Activated naive CD4-positive, alpha-beta T cell treated with anti-CD3 and anti-CD28 coated beads, Interleukin-2, amount 50 U/mL, for 16 hours (primary cell): Measurements from ENCODE around the gene SPEG.
"Not testable (repeated sequence)": the region's sequence is repeated elsewhere in the genome, so short reads cannot be mapped to it uniquely, and the experiment has no call there.

Experiments
- DNase-seq: peaks from one replicate; pipeline ENCODE4 v3.0.0-alpha.2; 2020

SPEG gene

DNA sequence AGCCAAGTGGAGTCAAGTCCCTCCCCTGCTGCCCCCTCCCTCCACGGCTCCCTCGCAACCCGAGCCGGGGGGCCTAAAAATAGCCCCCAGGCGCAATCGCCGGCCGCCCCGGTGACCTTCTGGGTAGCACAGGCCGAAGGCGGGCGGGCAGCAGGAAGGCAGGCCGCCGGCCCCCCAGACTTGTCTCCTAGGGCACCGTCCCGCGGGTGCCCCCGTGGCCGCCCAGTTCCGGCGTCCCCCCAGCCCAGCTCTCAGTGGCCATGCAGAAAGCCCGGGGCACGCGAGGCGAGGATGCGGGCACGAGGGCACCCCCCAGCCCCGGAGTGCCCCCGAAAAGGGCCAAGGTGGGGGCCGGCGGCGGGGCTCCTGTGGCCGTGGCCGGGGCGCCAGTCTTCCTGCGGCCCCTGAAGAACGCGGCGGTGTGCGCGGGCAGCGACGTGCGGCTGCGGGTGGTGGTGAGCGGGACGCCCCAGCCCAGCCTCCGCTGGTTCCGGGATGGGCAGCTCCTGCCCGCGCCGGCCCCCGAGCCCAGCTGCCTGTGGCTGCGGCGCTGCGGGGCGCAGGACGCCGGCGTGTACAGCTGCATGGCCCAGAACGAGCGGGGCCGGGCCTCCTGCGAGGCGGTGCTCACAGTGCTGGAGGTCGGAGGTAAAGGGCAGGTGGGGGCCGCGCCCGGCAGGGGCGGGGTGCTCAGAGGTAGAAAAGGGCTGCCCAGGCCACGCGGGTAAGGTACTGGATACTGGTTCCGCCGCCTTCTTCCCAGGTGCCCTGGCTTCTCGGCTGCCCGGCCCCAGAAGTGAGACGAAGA is at the start of gene SPEG:
Gene SPEG, plus strand, starts transcription at position 126 of the 808 bp plus-strand sequence. Its CDS starts 135 bp downstream, at position 261.
- no peak for DNase-seq

DNA sequence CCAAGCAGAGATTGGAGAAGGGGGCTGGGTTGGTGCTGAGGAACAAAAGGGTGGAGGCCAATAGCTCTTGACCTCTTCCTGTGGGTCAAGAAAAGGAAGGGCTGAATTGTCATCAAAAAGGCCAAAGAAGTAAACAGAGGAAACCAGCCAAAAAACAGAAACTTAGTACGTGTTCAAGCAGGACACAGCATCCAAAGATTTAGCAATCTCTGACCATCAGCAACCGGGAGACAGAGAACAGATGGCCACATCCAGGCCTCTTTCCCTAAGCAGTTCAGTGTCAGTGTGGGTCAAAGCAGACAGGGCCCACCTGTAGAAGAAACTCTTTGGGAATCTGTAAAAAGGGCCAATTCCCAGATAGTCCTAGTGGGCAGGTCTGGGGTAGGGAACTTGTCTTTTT is 49.8 kb upstream of the SPEG start:
- DNase-seq, result no peak

DNA sequence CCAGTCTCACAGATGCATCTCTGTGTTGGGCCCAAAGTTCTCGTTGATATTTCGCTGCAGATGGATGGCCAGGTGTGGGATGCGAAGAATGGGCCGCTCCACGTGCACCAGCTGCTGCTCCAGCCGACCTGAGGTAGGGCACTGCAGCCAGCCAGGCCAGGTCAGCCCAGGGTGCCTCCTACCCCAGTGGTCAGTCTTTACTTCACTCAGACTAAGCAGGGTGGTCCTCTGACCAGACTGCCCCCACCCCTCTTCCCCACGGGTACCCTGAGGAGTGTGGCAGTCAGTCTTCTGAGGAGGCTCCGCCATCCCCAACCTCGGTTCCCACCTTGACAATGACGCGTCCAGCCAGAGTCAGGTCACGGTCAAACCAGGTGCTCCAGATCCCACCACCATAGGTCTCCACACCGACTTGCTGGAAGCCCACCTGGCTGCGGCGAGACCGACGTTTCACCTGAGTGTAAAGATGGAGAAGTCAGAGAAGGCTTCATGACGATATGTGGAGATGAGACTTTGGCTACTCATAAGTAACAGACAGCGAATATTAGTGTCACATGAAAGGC is 48.6 kb upstream of the SPEG start:
- DNase-seq, result no peak

DNA sequence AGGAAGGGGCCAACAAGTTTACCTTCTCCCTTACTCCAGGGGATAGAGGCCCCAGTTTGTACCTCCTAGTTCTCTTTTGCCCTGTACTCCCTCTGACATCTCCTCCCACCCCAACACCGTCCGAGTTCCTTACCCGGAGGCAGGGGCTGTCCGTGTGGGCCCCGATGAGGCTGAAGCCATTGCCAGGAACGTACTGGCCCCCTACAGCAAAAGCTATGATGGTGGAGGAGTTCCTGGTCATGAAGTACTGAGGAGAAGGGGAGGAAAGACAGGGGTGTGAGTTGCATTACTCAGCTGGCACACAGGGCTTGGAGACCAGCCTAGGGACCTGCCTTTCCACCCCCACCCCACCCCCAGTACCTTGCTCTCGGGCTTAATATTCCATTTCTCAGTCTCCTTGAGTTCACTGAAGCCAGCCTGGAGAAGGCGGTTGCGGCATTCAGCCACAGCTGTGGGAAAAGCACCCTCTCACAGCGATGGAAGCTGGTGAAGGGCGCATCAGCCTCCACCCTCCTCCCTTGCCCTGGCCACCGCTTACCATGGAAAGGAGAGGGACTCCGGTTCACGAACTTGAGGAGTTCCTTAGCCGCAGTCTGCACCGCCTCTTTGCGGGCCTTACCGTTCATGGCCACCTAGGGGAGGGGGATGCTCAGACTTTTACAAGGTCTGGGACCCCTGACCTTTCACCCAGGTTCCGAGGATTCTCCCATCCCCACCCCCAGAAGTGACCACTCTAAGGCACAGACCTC is 47.9 kb upstream of the SPEG start:
- DNase-seq, result peak; percentile 23

DNA sequence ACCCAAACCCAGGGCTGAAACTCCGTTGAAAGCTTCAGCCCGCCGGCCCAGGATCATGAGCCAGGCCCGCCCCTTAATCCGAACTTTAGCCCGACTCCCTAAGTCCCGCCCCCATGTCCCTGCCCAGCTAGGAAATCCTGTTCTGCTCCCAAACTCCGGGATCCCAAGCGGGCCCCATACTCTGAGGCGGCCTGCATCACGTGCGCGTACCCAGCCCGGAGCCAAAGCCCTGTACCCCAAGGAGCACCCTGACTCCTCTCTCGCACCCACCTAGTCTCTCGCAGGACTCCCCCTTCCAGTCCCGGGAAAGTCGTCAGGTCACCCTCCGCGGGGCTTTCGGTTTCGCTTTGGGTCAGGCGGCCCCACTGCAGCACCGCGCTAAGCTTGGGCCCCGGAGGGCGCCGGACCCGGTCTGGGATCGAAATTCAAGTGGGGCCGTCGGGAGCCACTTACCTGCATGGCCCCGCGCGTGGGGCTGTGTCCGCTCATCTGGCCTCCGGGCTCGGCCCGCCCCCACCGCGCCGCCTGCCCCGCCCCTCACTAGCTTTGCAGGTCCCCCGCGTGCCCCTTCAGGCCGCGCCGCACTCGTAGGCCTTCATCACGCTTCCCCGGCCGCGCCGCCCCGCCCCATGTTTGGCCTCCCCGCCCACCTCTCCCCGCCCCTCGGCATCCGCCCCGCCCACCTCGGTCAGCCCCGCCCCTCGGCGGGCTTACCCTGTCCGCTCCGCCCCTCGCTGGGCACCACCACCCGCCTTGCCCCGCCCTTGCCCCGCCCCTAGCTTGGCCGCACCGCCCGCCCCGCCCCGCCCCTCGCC is 47.1 kb upstream of the SPEG start, which contains the start of gene DNPEP:
Gene DNPEP, minus strand, starts transcription at position 607 of the 815 bp plus-strand sequence. Its CDS starts 118 bp downstream, at position 489.
- peak; percentile 87 for DNase-seq

DNA sequence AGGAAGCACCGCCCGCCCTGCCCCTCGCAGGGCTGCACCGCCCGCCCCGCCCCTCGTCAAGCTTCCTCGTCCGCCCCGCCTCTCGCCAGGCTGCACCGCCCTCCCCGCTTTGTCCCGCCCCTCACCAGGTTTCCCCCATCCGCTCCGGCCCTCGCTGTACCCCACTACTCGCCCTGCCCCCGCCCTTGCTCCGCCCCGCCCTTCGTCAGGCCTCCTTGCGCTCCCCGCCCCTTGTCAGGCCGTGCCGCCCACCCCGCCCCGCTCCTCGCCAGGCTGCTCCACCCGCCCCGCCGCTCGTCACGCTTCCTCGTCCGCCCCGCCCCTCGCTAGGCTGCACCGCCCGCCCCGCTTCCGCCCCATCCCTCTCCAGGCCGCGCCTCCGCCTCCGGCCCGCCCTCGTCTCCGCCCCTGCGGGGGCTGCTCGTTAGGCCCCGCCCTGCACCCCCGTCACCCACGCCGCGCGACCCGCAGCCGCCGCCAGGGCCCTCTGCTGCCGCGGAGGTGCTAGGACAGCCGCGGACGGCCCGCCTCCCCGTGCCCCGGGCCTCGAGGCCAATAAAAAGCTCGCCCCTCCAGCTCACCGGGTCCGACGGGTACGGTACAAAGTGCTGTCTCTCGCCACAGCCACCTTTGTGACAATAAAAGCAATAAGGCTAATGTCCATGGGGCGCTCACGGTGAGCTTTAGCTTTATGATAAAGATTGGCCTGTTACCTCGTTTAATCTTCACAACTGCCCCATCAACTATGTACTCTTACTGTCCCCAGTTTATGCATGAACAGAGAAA is 46.3 kb upstream of the SPEG start:
- peak; percentile 99 for DNase-seq

DNA sequence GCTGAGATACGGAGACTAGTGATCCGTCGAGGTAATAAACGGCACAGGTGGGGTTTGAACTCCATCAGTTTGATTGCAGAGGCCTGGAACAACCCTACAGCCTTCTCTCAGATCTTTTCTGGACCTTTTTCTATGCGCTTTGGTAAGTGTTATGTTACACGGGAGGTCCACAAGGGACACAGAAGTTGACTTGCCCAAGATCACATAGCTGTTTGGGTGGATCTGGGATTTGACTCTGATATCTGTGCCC is 45.8 kb upstream of the SPEG start:
- DNase-seq, result no peak

DNA sequence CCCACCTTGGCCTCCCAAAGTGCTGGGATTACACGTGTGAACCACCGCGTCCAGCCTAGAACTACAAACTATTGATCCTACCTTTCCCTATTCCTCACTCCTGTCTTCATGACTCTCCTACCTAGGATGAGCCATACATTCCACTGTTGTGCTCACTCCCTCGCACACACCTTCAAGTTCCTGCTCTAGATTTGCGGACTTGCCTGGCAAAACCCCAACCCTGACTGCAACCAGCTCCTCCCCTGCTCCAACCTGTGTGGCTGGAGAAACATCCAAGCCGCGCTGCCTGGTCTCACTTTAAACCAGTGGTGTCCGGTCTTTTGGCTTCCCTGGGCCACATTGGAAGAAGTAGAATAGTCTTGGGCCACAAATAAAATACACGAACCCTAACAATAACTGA is 41.9 kb upstream of the SPEG start:
- no peak for DNase-seq

DNA sequence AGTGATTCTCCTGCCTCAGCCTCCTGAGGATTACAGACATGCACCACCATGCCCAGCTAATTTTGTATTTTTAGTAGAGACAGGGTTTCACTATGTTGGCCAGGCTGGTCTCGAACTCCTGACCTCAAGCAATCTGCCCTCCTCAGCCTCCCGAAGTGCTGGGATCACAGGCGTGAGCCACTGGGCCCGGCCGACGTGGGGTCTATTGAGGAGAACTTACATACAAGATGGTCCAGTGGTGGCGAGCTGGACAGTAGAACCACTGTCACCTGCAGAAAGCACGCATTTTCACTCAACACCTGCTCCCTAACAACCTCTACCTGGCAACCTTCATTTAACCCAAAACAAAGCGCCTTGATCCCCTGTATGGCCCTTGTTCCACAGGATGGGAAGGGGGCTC is 39.6 kb upstream of the SPEG start:
- DNase-seq, result not testable (repeated sequence)

DNA sequence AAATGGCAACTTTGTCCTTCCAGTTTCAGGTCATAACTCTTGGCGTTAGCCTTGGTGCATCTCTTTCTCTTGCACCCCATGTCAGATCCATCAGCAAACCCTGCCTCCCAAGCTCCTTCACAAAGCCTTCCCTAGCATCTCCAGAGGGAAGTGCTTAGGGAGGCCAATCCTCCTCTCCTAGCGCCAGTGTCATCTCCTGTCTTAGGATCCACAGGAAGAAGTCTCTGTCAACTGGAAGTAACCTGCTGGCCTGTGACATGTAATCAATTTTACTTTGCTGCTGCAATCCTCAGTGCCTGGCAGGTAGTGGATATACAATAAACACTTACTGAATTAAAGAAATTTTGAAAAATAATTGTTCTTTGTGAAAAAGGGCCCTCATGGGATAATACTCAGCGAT is 39.0 kb upstream of the SPEG start:
- no peak for DNase-seq

DNA sequence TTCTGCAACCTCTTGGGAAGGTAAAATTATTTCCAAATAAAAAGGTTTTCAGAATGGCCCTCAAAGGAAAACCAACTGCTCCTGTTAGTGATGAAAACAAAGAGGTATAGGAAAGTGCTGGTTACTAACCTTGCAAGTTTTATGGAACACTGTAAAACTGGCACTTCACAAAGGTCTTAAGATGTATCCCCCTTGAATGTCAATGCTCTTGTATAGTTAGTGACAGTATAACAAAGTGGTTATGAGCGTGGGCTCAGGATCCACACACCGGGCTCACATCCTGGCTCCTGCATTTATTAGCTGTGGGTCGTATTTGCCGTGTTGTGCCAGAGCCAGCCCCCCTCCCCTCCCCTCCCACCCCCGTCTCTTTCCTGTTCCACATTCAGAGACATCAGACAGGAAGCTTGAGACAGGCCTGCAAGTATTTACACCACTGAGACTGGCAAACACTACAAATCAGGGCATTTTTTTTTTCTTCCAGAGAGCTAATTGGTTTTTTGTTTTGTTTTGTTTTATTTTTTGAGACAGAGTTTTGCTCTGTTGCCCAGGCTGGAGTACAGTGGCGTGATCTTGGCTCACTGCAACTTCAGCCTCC is 37.7 kb upstream of the SPEG start:
- DNase-seq, result no peak

DNA sequence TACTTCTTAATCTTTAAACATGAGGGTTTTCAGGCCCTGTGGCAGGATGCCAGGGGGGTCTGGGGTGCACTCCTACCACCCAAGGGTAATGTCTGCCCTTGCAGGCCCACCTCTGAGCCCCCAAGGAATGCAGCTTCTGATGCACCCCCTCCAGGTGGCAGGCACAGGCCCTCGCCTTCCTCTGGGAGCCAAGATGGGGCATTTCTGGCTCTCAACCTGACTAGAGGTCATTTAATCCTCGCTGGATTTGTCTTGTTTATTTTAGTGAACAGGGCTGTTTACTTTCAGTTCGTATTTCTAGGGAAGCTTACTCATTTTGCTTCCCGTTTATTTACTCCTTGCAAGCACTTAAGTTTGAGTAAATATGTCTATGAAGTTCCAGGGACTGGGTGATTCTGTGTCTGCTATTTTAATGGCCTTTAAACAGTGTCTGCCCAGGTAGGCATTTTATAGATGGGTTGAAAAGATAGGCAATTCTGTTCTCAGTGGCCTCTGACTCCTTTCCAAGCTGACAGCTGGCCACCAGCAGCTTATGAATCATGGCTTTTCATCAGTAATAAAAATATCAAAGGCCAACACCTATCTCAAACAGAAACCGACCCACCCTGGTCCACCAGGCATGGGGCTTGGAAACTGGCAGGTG is 35.8 kb upstream of the SPEG start:
- no peak for DNase-seq

DNA sequence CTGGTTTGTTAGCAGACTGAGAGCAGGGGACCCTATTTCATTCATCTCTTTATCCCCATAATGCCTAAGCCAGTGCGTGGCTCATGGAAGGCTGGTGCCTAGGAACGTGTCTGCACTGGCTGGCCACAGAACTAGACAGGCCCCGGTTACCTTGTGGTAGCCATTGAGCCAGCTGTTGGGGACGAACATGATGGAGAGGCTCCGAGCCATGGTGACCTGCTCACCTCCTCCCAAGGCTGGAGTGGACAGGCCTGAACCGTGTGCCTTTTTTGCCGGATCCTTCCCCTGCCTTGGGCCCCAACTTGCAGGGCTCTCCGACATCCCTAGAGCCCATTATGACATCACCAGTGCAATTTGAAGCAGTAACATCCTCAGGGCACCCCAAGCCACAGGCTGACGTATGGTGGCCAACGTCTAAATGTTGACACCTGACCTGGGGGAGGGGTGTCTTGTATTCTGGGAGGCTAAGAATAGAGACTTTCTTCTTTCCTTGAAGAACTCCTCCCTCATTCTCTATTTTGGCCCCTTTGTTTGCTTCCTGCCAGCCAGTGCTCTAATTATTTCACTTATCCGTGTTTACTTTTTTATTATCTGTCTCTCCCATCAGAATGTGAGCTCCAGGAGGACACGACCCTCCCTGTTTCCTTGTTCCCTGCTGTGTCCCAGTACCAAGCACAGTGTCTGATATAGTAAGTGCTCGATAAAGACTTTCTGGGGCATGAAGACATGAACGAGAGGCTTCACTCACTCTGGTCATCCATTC is 34.7 kb upstream of the SPEG start:
- DNase-seq, result no peak

DNA sequence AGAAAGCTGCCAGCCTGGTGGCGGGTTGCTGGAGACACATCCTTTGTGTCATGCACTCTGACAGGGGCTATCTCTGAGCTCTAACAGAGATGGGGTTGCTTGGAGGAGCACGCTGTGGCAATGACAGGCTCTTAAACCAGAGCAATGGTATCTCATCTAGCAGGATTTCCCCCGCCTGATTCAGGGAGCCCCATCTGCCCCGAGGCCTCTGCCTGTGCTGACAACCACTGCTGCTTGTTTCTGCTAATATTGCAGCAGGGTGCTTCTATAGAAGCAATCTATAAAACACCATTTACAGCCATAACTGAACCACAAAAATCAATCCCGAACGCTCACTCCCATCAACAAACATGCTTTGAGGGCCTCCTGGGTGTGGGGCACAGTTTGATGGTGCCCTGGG is 34.1 kb upstream of the SPEG start:
- DNase-seq, result no peak

DNA sequence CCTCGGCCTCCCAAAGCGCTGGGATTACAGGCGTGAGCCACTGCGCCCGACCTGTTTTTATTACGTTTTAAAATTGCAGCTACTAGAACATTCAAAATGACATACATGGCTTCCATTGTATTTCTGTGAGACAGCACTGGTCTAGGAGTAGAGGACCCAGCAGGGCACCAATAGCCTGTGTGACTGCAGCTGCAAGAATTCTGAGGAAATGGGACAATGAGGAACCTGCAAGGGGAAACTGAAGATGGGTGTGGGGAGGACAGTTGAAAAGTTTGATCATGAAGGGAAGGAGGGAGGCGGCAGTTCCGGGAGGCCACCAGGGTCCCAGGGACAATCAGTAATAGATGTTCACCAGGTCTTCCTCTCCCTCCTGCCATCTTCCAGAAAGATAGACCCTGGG is 33.0 kb upstream of the SPEG start:
- no peak for DNase-seq

DNA sequence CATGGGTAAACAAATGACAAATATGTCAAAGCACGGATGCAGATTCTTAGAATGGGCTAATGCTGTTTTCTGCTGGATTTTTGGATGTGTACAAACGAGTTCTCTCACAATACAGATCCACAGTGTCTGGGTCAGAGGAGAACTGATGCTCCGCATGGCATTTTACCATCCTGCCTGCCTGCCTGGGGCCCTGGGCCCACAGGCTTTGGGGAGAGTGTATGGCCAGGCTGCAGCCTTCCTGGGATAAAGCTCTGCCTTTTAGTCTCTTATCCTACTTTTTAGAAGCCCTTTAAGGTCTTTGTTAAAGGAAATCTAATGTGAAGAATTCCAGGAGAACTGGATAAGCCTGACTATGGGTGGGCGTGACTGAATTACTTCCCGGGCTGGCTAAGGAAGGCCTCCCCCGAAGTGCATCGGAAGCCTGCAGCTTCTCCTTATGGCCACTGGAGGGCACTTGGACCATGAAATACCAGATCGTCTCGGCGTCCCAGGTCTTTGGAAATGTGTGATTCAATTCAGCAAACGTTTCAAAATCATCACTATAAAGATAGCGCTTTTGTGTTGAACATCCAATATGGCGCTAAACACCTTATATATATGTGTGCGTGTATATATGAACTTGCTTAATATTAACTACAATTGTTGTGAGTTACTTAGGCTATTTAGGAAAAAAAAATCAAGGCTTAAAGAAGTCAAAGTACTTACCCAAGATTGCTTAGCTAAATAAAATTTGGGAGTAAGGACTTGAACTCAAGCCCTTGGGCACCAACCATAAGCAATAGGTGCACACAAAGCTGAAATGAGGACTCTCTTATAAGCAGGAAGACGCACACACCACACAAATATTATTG is 31.8 kb upstream of the SPEG start:
- peak; percentile 54 for DNase-seq

DNA sequence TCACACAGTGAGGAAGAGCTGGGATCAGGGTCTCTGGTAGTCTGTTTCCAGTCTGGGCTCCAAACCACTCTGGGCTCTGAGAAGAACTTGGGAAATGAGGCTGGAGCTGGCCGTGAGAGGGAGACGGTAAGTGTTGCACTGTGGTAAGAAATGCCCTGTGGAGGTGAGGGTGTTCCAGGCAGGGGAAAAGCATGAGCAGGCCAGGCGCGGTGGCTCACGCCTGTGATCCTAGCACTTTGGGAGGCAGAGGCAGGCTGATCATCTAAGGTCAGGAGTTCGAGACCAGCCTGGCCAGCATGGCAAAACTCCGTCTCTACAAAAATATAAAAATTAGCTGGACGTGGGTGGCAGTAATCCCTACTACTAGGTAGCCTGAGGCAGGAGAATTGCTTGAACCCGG is 30.8 kb upstream of the SPEG start:
- DNase-seq, result no peak

DNA sequence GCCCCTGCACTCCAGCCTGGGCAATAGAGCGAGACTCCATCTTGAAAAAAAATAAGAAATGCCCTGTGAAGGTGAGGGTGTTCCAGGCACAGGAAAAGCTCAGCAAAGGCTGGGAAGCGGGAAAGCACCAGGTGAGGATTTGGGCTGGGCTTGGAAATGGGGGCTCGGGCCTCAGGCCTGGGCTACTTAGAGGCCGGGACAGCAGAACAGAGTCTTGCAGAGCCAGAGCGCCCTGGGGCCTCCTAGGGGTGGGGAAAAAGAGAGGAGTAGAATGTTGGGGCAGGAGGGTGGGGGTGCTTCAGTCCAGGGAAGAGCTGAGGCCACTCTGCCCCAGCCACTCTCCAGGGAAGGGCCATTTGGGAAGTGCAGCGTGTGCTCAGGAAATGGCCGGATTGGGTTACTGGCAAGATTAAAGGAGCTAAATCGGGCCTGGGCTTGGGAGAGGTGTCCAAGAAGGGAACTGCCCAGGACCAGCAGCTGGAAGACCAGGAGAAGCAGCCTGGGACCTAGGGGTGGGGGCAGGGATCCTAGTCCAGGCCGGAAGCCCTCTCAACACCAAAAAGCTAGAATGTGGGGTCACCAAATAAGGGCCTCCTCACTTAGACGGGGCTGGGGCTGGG is 30.2 kb upstream of the SPEG start:
- DNase-seq, result no peak

DNA sequence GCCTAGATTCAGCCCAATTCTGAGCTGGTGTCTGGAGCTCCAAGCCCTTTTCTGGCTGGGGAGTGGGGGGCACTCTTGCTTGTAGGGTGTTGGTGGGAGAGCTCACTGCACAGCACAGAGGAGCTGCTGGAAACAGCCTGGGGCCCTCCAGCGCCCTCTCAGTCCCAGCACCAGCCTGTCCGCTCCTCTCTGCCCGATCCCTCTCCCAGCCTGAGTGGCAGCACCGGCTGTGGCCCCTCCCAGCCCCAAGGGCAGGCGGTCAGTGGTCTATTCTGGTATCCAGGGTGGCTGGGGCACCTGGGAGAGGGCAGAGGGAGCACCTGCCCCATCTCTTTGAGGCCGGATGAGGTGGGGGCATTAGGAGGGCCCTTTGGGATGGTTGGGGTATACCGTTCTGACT is 29.7 kb upstream of the SPEG start:
- no peak for DNase-seq
